Measurements from ENCODE around the gene CES5A.

DNA sequence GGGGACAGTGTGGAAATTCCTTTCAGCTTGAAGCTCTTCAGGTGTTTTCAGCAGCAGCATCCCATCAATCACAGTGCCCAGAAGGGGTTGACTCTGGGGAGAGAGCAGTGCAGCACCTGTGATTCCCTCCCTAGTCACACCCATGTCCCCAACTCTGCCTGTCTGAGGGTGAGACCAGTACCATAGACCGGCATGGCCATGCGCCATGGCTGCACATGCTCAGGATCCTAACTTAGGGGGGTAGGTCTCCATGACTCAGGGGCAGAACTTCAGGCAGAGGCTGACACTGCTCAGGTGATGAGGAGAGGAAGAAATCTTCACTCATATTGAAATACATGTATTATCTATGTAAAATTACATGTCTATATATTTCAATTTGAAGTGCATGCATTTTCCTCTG is 62.2 kb downstream of the CES5A start:
- TF ChIP-seq POLR2A (IDR thresholded peaks at IDR 0.05; ENCODE audit: low read length), result no peak
- TF ChIP-seq GATA1 (IDR thresholded peaks at IDR 0.05; ENCODE audit: low read depth, low read length), result no peak
